Activated gamma-delta T cell treated with Interleukin-2 at 50 U/mL for 16 hours (primary cell): ENCODE results near the gene SAMD3.
"Not testable (repeated sequence)": the region's sequence is repeated elsewhere in the genome, so short reads cannot be mapped to it uniquely, and the experiment has no call there.

ENCODE experiments used
- DNase-seq: peaks from one replicate; pipeline ENCODE4 v3.0.0-alpha.2; 2020

SAMD3 gene

GRCh38 chr6:130207979-130208649 lies 14.6 kb downstream of the SAMD3 start:
- no peak for DNase-seq

GRCh38 chr6:130206479-130206878 lies 16.3 kb downstream of the SAMD3 start:
- no peak for DNase-seq

- no peak for DNase-seq
Measured at GRCh38 chr6:130204322-130204721, 18.4 kb downstream of the SAMD3 start.

- DNase-seq: no peak
Measured at GRCh38 chr6:130203370-130203769, 19.4 kb downstream of the SAMD3 start.

GRCh38 chr6:130202782-130203181 lies 20.0 kb downstream of the SAMD3 start:
- peak; percentile 7 for DNase-seq

GRCh38 chr6:130200020-130200419 lies 22.7 kb downstream of the SAMD3 start:
- DNase-seq: no peak

- DNase-seq: no peak
Measured at GRCh38 chr6:130198483-130199035, 24.2 kb downstream of the SAMD3 start.

GRCh38 chr6:130197816-130198482 lies 24.8 kb downstream of the SAMD3 start:
- not testable (repeated sequence) for DNase-seq

- not testable (repeated sequence) for DNase-seq
Measured at GRCh38 chr6:130194434-130194833, 28.3 kb downstream of the SAMD3 start.

- DNase-seq: no peak
Measured at GRCh38 chr6:130190701-130191690, 31.8 kb downstream of the SAMD3 start.

GRCh38 chr6:130189531-130190397 lies 33.0 kb downstream of the SAMD3 start:
- DNase-seq: no peak

GRCh38 chr6:130188207-130188899 lies 34.4 kb downstream of the SAMD3 start:
- no peak for DNase-seq

- no peak for DNase-seq
Measured at GRCh38 chr6:130187335-130188206, 35.2 kb downstream of the SAMD3 start.

GRCh38 chr6:130185658-130186057 lies 37.1 kb downstream of the SAMD3 start:
- DNase-seq: no peak

GRCh38 chr6:130183271-130184222 lies 39.2 kb downstream of the SAMD3 start:
- DNase-seq: peak; percentile 22

- no peak for DNase-seq
Measured at GRCh38 chr6:130182466-130182865, 40.3 kb downstream of the SAMD3 start.

- no peak for DNase-seq
Measured at GRCh38 chr6:130178692-130179091, 44.1 kb downstream of the SAMD3 start.

- no peak for DNase-seq
Measured at GRCh38 chr6:130176378-130176777, 46.4 kb downstream of the SAMD3 start.

GRCh38 chr6:130173377-130174004 lies 49.3 kb downstream of the SAMD3 start:
- DNase-seq: not testable (repeated sequence)
